ENCODE results near the gene TRPC6.

TRPC6 gene

DNA sequence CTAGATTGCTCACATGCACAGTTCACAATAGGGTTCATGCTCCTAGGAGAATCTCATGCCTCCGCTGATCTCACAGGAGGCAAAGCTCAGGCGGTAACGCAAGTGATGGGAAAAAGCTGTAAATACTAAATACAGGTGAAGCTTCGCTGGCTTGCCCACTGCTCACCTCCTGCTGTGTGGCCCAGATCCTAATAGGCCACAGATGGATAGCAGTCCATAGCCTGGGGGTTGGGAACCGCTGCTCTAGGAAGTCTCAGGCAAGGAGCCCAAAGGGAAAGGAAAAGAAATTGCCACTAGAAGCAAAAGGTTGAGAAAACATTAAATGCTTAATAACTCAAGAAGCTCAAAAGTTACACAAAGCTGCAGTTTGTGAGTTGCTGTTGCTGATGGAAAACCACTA is 3.2 kb upstream of the TRPC6 start:
- no peak for DNase-seq (ENCODE audit: low spot score)
- TF ChIP-seq CTCF (IDR thresholded peaks at IDR 0.05; ENCODE audit: extremely low read depth, insufficient read depth, missing control alignments), result no peak
- in situ Hi-C loops (cut with MboI; ENCODE audit: low pct_unique_long_range_greater_than_20kb, low sequenced_read_pairs, unreplicated experiment), result no loop called here

- DNase-seq (ENCODE audit: low spot score), result no peak
- in situ Hi-C loops (cut with MboI; ENCODE audit: low pct_unique_long_range_greater_than_20kb, low sequenced_read_pairs, unreplicated experiment), result no loop called here
- no peak for TF ChIP-seq CTCF (IDR thresholded peaks at IDR 0.05; ENCODE audit: extremely low read depth, insufficient read depth, missing control alignments)
Observed at GRCh38 chr11:101584655-101585054, 848 bp upstream of the TRPC6 start.

- TF ChIP-seq CTCF (IDR thresholded peaks at IDR 0.05; ENCODE audit: extremely low read depth, insufficient read depth, missing control alignments), result no peak
- in situ Hi-C loops (cut with MboI; ENCODE audit: low pct_unique_long_range_greater_than_20kb, low sequenced_read_pairs, unreplicated experiment), result no loop called here
- no peak for DNase-seq (ENCODE audit: low spot score)
Observed at GRCh38 chr11:101584129-101584515, 315 bp upstream of the TRPC6 start.

GRCh38 chr11:101582989-101583250 is 887 bp downstream of the TRPC6 start:
- DNase-seq (ENCODE audit: low spot score), result no peak
- in situ Hi-C loops (cut with MboI; ENCODE audit: low pct_unique_long_range_greater_than_20kb, low sequenced_read_pairs, unreplicated experiment), result no loop called here
- TF ChIP-seq CTCF (IDR thresholded peaks at IDR 0.05; ENCODE audit: extremely low read depth, insufficient read depth, missing control alignments), result no peak

DNA sequence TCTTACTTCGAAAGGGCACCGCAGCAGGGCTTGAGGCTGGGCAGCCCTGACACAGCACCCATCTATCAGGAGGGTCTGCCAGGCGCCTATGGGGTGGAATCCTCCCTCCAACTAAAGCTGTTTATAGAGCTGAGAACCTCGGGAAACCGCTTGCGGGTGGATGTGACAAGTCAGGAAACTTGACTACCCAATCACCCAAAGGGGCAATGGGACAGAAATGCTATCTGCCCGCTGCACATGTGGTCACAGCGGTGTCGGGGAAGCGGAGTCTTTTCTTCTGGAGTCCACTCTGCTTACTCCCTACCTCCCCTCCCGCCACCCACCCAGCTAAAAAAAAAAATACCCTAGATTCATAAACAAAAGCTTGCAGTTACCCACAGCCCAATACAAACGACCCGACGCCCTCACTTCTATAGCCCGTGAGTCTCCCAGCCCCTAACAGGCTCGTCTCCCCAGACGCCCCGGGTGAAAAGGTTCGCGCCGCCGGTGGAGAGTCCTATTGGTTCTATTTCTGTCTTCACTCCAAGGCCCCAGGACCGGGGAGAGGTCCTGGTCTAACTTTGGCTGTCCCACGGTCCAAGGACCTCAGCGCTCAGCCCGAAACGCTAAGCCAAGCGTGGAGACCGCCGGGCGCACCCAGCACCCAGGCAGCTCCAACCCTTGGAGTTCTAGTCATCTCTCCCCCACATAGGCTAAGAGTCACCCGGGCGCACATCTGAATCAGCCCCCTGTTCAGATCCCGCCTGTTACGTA is 1.4 kb downstream of the TRPC6 start:
- TF ChIP-seq CTCF (IDR thresholded peaks at IDR 0.05; ENCODE audit: extremely low read depth, insufficient read depth, missing control alignments), result no peak
- no peak for DNase-seq (ENCODE audit: low spot score)
- in situ Hi-C loops (cut with MboI; ENCODE audit: low pct_unique_long_range_greater_than_20kb, low sequenced_read_pairs, unreplicated experiment), result no loop called here

DNA sequence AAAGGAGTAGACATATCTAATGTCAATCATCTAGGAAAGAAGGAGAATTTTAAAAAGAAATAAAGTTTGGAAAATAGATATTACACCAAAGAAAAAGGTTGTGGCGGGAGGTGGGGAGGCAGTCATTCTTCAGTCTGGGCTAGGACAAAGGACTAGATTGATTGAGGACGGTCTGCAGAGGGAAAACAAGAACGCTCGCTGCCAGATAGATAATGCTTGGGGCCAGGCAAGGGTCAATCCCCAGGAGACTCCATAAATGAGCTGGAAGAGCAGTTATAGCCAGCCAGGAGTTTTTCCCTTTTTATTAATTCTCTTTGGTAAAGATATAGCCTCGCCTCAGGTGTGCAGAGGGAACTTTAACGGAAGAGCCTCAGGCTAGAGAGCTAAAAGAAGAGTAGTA is 6.3 kb downstream of the TRPC6 start:
- in situ Hi-C loops (cut with MboI; ENCODE audit: low pct_unique_long_range_greater_than_20kb, low sequenced_read_pairs, unreplicated experiment), result no loop called here
- no peak for DNase-seq (ENCODE audit: low spot score)
- TF ChIP-seq CTCF (IDR thresholded peaks at IDR 0.05; ENCODE audit: extremely low read depth, insufficient read depth, missing control alignments), result no peak

GRCh38 chr11:101576456-101576855 is 7.4 kb downstream of the TRPC6 start:
- in situ Hi-C loops (cut with MboI; ENCODE audit: low pct_unique_long_range_greater_than_20kb, low sequenced_read_pairs, unreplicated experiment), result no loop called here
- DNase-seq (ENCODE audit: low spot score), result no peak
- TF ChIP-seq CTCF (IDR thresholded peaks at IDR 0.05; ENCODE audit: extremely low read depth, insufficient read depth, missing control alignments), result no peak
